GM18498 (cell line): ENCODE results near the gene ABCB9.
"Not testable (repeated sequence)": the region's sequence is repeated elsewhere in the genome, so short reads cannot be mapped to it uniquely, and the experiment has no call there.

Source experiments
- ATAC-seq: cut with Tn5 transposase; IDR thresholded peaks from one replicate; pipeline ENCODE4 v1.9.1; 2021; ENCODE audit warnings: mild to moderate bottlenecking, moderate library complexity; ENCODE audit not compliant: unreplicated experiment

The ABCB9 gene

DNA sequence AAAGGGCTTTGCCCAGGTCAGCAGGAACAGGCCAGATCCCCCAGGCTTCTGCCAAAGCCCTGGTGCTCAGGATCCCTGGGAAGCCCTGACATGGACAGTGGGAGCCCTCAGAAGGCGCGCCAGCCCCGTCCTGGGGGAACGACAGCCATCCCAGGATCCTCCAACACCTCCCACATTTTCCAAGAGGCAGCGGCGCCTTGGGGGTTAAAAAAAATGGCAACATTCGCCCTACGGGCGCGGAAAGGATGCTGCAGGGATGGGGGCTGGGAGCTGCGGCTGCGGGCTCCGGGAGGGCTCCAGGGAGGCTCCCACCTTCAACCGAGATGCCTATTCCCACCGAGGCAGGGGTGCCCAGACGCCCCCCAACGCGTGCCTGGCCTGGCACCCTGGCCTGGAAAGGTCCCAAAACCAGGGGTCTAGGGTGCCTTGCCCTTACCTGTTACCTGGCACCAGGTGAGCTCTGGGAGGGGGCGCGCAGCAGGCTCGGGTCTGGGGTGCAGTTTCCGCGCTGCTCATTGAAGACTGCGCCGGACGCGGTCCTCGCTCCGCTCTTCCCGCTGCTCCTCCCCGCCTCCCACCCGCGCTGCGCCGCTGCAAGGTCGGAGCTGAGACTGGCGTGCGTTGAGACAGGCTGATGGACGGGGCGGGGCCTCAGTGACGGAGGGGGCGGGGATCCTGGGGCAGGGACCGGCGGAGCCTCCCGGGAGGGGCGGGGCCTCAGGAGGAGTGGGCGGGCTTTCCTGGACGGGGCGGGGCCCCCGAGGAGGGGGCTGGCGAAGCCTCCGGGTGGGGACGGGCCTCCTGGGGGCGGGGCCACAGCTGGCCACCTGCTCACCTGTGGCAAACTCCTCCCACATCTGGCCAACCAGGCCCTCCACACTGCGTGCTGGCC, at the start of gene ABCB9:
TSS of gene ABCB9 (minus strand) at position 613 of the 892 bp plus-strand sequence. CDS start 6,228 bp downstream, outside the sequence.
- ATAC-seq: peak; percentile 78

DNA sequence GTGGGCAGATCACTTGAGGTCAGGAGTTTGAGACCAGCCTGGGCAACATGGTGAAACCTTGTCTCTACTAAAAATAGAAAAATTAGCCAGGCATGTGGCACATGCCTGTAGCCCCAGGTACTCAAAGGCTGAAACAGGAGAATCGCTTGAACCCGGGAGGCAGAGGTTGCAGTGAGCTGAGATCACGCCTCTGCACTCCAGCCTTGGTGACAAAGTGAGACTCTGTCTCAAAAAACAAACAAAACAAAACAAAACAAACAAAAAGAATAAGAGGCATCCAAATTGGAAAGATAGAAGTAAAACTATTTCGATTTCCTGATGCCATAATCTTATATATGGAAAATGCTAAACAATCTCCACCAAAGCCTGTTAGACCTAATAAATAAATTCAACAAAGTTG, 48.2 kb upstream of the ABCB9 start:
- not testable (repeated sequence) for ATAC-seq

DNA sequence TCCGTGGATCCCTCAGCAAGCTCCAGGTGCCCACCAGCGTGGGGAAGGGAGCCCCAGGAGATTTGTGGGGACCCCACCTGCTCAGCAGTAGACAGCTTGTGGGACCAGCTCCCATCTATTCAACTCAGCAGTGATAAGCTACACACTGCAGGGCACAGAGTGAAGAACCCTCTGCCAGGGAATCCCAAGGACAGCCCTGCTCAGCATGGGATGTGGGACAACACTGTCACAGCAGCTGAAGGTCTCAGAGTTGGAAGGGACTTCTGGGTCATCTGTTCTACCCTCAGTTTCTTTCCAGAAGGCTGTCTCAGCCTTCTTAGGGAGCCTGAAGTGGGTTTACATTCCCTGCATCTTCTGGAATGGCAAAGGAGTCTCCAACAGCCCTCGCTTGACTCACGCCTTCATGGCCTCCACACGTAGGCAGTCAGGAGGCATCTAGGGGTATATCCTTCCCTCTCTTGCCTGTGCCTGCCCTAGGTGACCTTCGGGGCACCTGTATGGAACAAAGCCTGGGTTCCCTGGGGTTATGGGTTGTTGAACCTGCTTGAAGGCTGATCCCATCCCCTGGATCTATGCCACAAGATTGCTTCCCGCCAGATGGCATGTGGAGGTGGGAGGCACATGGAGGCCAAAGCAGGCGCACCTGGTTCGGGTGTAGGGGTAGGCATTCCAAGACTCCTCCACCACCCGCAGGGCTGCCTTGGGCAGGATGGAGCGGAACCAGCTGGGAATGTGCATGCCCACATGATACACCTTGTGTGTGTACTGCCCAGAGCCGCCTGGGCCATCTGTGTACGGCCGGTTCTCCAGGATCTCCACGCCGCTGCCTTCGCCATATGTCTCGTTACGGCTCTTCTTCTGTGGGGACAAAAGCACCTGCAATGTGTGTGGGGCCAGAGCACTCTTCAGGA, 47.2 kb upstream of the ABCB9 start:
- no peak for ATAC-seq

GRCh38 chr12:123011701-123012100, 45.4 kb upstream of the ABCB9 start:
- ATAC-seq: no peak

DNA sequence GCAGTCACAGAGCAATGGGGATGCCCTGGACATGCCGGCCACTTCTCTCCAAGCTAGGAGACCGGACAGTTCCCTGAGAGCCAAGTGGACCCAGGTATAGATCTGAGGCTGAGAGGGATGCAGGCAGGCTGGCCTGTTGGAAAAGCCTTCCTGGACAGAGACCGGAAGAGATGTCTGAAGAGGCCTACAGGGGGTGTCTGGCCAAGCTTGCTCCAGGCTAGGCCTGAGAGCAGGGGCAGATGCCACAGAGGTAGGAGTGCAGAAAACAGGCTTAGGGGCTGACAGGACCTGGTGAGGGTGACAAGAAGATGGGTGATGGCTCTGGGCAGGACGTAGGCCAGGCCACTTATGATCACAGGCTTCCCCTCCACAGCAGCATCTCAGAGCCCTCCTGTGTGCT, 44.4 kb upstream of the ABCB9 start:
- no peak for ATAC-seq

DNA sequence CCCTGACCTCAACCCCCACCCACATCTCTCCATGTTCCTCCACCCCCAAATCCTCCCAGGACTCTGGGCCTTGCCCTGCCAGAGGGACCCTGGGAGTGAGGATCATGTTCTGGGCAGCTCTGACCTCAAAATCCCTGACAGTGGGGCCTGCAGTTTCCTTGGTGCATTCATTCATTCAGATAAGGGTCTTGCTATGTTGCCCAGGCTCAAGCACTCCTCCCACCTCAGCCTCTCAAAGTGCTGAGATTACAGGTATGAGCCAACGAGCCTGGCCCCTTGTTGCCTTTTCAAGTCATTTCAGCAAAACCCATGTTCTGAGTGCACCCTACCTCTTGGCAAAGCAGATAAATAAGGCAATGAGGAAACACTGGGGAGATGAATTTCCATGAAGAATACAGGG, 43.8 kb upstream of the ABCB9 start:
- no peak for ATAC-seq

DNA sequence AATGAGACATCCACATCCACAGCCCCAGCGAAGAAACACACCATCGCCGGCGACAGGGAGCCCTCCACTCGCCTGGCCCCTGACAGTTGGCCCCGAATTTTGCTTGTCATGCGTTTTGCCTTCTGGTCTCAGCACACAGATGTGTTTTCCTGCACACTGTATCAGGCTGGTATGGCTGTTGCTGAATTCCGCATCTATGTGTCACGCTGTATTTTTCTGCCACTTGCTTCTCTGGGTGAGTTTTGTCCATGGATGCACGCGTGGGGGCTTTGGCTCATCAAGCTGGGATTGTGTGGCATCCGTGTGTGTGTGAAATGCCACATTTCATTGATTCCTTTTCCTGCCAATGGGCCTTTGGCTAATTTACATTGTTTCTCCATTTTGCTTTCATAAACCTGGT, 40.7 kb upstream of the ABCB9 start:
- ATAC-seq: no peak

- no peak for ATAC-seq
Measured at GRCh38 chr12:123005081-123005626, 38.9 kb upstream of the ABCB9 start.

GRCh38 chr12:123004287-123004686, 38.0 kb upstream of the ABCB9 start:
- ATAC-seq: no peak

- ATAC-seq: no peak
Measured at GRCh38 chr12:123003257-123003656, 37.0 kb upstream of the ABCB9 start.

- ATAC-seq: no peak
Measured at GRCh38 chr12:123001464-123001863, 35.2 kb upstream of the ABCB9 start.

- ATAC-seq: no peak
Measured at GRCh38 chr12:123000578-123000977, 34.3 kb upstream of the ABCB9 start.

GRCh38 chr12:122999986-123000420, 33.7 kb upstream of the ABCB9 start:
- ATAC-seq: no peak

DNA sequence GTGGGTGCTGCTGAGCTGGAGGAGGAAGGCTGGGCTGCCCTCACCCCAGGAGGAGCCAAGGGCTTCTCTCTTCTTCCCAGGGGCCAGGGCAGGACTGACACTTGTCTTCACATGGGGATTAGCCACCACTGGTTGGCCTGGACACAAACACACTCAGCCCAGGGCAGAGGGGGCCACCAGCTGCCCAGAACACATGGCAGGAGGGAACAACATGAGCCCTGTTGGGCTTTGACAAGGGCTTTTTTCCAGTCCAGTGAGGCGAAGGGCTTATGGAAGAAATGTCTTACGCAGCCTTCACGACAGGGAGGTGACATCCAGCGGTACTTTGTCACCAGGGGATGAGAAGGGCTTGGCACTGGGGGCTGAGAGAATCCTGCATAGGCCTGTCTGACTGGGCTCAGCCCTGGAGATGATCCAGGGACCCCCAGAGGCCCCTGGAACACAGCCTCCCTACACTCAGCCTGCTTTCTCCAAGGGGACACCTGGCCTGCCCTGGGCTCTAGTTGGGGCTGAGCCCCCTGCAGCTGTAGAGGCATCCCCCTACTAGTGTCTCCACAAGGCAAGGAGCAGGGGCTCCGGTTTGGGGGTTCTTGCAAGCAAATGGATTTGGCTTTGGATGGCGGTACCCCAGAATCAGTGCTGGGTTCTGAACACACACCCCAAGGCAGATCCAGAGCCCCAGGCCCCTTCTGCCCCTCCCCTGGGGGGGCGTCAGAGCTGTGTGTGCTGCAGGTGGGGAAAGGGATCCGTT, 33.1 kb upstream of the ABCB9 start:
- ATAC-seq: no peak

- no peak for ATAC-seq
Measured at GRCh38 chr12:122998316-122998715, 32.1 kb upstream of the ABCB9 start.

GRCh38 chr12:122997343-122998250, 31.3 kb upstream of the ABCB9 start:
- ATAC-seq: no peak

GRCh38 chr12:122996621-122997342, 30.5 kb upstream of the ABCB9 start:
- ATAC-seq: no peak

- ATAC-seq: no peak
Measured at GRCh38 chr12:122996188-122996601, 29.9 kb upstream of the ABCB9 start.
